ENCODE measurements around the gene HNF4A.

The HNF4A gene

DNA sequence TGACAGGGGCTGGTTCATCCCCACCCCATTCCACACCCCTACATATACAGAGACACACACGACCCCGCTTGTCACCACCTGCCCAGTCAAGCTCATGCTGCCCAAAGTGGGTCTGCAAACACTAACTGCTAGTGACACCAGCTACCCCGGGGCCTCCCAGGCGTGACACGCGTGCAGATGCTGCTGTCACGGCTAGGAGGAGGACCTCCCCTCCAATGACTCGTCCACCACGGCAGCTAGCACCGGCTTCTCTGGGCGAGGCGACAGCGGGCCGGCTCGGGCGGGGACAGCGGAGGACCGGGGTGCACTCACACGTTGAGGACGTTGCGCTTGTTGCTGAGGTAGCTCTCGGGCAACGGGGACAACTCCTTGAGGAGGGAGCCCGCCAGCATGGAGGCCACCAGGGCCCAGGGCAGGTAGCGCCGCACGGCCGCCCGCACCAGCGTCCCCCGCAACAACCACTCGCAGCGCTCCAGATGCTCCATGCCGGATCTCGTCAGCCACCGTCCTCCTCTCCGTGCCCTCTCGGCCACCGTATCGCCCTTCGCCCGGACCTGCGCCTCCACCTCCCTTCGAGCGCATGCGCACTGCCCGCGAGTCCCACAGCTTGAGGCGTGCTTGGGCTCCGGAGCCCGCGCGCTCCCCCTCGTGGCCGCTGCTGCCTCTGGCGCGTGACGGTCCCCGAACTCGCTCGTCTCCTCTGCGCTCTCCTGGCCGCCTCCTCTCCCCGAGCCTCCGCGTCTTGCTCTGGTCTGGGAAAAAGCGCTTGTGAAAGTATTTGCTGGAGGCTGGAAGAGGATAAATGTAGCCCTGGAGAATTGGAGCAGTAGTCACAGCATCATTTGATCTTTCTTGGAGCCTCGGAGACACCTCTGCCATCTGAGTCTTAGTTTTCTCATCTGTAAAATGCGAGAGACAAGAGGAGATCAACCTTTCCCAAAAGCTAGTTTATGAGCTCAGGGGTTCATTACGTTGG is 44.5 kb upstream of the HNF4A start, which contains the start of gene FITM2:
Gene FITM2, minus strand, starts transcription at position 539 of the 976 bp plus-strand sequence. Its CDS starts 54 bp downstream, at position 485.
- H3K4me1 ChIP-seq (ENCODE audit: control insufficient read depth in 2 of 2, insufficient read depth in 1 of 2, low read depth in 1 of 2, low read length in 2 of 2): peaks cover 4 to 7% of the 10 kb centered on the region in 2 donors
- peak within 1 kb of the TSS; percentile 99 for H3K23ac ChIP-seq (ENCODE audit: low read depth, low read length, poor library complexity)
- H3K79me1 ChIP-seq (ENCODE audit: low read depth, low read length): peaks cover 6% of the 10 kb centered on the region
- peak within 1 kb of the TSS; percentile 95 for H2AK5ac ChIP-seq (ENCODE audit: low read depth, low read length)
- no peak within 1 kb of the TSS for H3K27ac ChIP-seq (replicated peaks; ENCODE audit: low read length)
- H3K4ac ChIP-seq (ENCODE audit: low read length): peak within 1 kb of the TSS; percentile 53
- H2BK12ac ChIP-seq (ENCODE audit: low read length): no peak within 1 kb of the TSS
- H3K14ac ChIP-seq (ENCODE audit: low read length): peak within 1 kb of the TSS; percentile 100
- no peak within 1 kb of the TSS for H4K8ac ChIP-seq (ENCODE audit: low read depth, low read length)
- H4K91ac ChIP-seq (ENCODE audit: low read depth, low read length, poor library complexity): no peak within 1 kb of the TSS
- no peaks in the 10 kb centered on the region for H3K9me3 ChIP-seq (replicated peaks in 1 of 2; ENCODE audit: control insufficient read depth in 2 of 2, insufficient read depth in 1 of 2, low read depth in 1 of 2, low read length in 2 of 2)
- peak within 1 kb of the TSS; percentile 81 for H2BK120ac ChIP-seq (ENCODE audit: low read depth, low read length)
- H3K27me3 ChIP-seq (ENCODE audit: control insufficient read depth in 3 of 3, insufficient read depth in 3 of 3, low read depth in 1 of 3, low read length in 3 of 3): peaks cover 0 to 7% (median 5%) of the 10 kb centered on the region in 3 experiments
- no CpG with 5 or more reads among the region's 70 CpGs for WGBS, 2 donors (ENCODE audit: extremely low coverage in 2 of 2, insufficient read length in 2 of 2, insufficient replicate concordance in 1 of 2)
- peak within 1 kb of the TSS; percentile 97 for H3K9ac ChIP-seq (ENCODE audit: low read depth, low read length, poor library complexity)
- peak within 1 kb of the TSS; percentile 99 for H3K18ac ChIP-seq (ENCODE audit: low read length)
- peak within 1 kb of the TSS; percentile 99 for H3K4me2 ChIP-seq (ENCODE audit: insufficient read depth, low read length, poor library complexity, severe bottlenecking)
- H3K4me3 ChIP-seq (ENCODE audit: low read length in 2 of 2): peak within 1 kb of the TSS; percentile 75 to 91
- peak within 1 kb of the TSS; percentile 75 for H2BK5ac ChIP-seq (ENCODE audit: low read length)
- DNase-seq (ENCODE audit: low spot score): peak; percentile 97
- H3K36me3 ChIP-seq (replicated peaks in 1 of 2; ENCODE audit: control insufficient read depth in 2 of 2, insufficient read depth in 2 of 2, low read length in 2 of 2): no peaks in the 10 kb centered on the region
- peak within 1 kb of the TSS; percentile 81 for H2BK15ac ChIP-seq (ENCODE audit: low read length)
- H2AFZ ChIP-seq (ENCODE audit: low read length): peak within 1 kb of the TSS; percentile 97

DNA sequence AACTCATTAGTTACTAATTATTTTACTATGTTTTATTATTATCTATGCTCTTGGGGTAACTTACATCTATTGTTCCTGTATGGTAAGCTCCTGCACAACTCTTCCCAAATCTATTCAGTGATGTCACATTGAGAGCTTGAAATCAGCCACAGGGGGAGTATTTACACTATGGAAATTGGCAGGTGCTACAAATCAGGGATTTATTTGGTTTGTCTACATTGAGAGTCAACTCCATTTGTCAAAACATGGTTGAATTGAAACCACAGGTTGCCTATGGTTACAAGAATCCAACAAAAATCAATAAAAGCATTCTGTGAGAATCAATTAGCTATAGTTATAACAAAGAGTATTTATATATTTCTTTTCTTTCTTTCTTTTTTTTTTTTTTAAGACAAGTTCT is 40.6 kb upstream of the HNF4A start:
- Histone ChIP-seq H3K18ac (ENCODE audit: low read length) (no peak overlapping the region), H2BK15ac (ENCODE audit: low read length) (no peak overlapping the region), H2BK12ac (ENCODE audit: low read length) (no peak overlapping the region), H3K14ac (ENCODE audit: low read length) (no peak overlapping the region), H2AK5ac (ENCODE audit: low read depth, low read length) (no peak overlapping the region), H4K91ac (ENCODE audit: low read depth, low read length, poor library complexity) (no peak overlapping the region), H2AFZ (ENCODE audit: low read length) (no peak overlapping the region), H3K27ac (replicated peaks; ENCODE audit: low read length) (no peak overlapping the region), H3K9ac (ENCODE audit: low read depth, low read length, poor library complexity) (no peak overlapping the region), H3K27me3 (ENCODE audit: control insufficient read depth in 3 of 3, insufficient read depth in 3 of 3, low read depth in 1 of 3, low read length in 3 of 3) (peaks cover 0 to 7% (median 5%) of the 10 kb centered on the region in 3 experiments), H3K4ac (ENCODE audit: low read length) (no peak overlapping the region), H3K4me2 (ENCODE audit: insufficient read depth, low read length, poor library complexity, severe bottlenecking) (no peak overlapping the region), H2BK5ac (ENCODE audit: low read length) (no peak overlapping the region), H3K4me3 (ENCODE audit: low read length in 2 of 2) (no peak overlapping the region), H3K79me1 (ENCODE audit: low read depth, low read length) (peaks cover 6% of the 10 kb centered on the region), H2BK120ac (ENCODE audit: low read depth, low read length) (no peak overlapping the region), H3K4me1 (ENCODE audit: control insufficient read depth in 2 of 2, insufficient read depth in 1 of 2, low read depth in 1 of 2, low read length in 2 of 2) (peaks cover 4 to 7% of the 10 kb centered on the region in 2 donors), H4K8ac (ENCODE audit: low read depth, low read length) (no peak overlapping the region), H3K36me3 (replicated peaks in 1 of 2; ENCODE audit: control insufficient read depth in 2 of 2, insufficient read depth in 2 of 2, low read length in 2 of 2) (no peaks in the 10 kb centered on the region), H3K9me3 (replicated peaks in 1 of 2; ENCODE audit: control insufficient read depth in 2 of 2, insufficient read depth in 1 of 2, low read depth in 1 of 2, low read length in 2 of 2) (no peaks in the 10 kb centered on the region), H3K23ac (ENCODE audit: low read depth, low read length, poor library complexity) (no peak overlapping the region)
- no peak for DNase-seq (ENCODE audit: low spot score)

DNA sequence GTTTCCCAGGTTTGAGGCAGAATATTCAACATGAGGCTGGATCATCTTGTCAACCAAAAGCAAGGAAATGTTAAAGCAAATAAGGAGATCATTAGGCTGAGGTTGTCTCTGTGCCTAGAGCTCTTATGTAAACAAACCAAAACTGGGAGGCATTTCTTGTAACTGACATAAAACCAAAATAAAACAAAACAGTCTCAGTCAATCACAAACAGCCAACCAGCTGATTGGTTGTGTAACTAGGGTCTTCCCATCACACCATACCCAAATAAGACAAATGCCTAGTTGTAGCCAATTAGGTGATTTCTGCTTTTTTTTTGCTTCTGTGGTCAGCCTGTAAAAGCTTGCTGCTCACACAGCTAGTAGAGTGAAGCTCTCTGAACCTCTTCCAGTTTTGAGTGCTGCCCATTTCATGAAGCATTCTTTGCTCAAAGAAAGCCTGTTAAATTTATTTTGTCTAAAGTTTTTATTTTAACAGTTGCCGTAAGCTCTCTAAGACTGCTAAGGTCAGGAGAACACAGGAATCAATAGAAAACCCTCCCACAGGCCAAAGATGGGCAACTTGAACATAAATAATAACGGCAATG is 35.6 kb upstream of the HNF4A start:
- H3K9ac ChIP-seq (ENCODE audit: low read depth, low read length, poor library complexity): no peak overlapping the region
- H3K36me3 ChIP-seq (replicated peaks in 1 of 2; ENCODE audit: control insufficient read depth in 2 of 2, insufficient read depth in 2 of 2, low read length in 2 of 2): no peaks in the 10 kb centered on the region
- H3K9me3 ChIP-seq (replicated peaks in 1 of 2; ENCODE audit: control insufficient read depth in 2 of 2, insufficient read depth in 1 of 2, low read depth in 1 of 2, low read length in 2 of 2): no peaks in the 10 kb centered on the region
- no peak overlapping the region for H3K18ac ChIP-seq (ENCODE audit: low read length)
- no peak overlapping the region for H2AK5ac ChIP-seq (ENCODE audit: low read depth, low read length)
- H3K27me3 ChIP-seq (ENCODE audit: control insufficient read depth in 3 of 3, insufficient read depth in 3 of 3, low read depth in 1 of 3, low read length in 3 of 3): no peaks in the 10 kb centered on the region
- no peak overlapping the region for H4K8ac ChIP-seq (ENCODE audit: low read depth, low read length)
- no peak overlapping the region for H3K4me2 ChIP-seq (ENCODE audit: insufficient read depth, low read length, poor library complexity, severe bottlenecking)
- WGBS, 2 donors (ENCODE audit: extremely low coverage in 2 of 2, insufficient read length in 2 of 2, insufficient replicate concordance in 1 of 2): no CpG with 5 or more reads among the region's 2 CpGs
- H2BK120ac ChIP-seq (ENCODE audit: low read depth, low read length): no peak overlapping the region
- no peak overlapping the region for H2AFZ ChIP-seq (ENCODE audit: low read length)
- H3K79me1 ChIP-seq (ENCODE audit: low read depth, low read length): no peaks in the 10 kb centered on the region
- no peak overlapping the region for H3K4ac ChIP-seq (ENCODE audit: low read length)
- H3K4me3 ChIP-seq (ENCODE audit: low read length in 2 of 2): no peak overlapping the region
- peaks cover 3 to 6% of the 10 kb centered on the region in 2 donors for H3K4me1 ChIP-seq (ENCODE audit: control insufficient read depth in 2 of 2, insufficient read depth in 1 of 2, low read depth in 1 of 2, low read length in 2 of 2)
- H2BK5ac ChIP-seq (ENCODE audit: low read length): no peak overlapping the region
- no peak overlapping the region for H3K27ac ChIP-seq (replicated peaks; ENCODE audit: low read length)
- H2BK15ac ChIP-seq (ENCODE audit: low read length): no peak overlapping the region
- no peak for DNase-seq (ENCODE audit: low spot score)
- no peak overlapping the region for H4K91ac ChIP-seq (ENCODE audit: low read depth, low read length, poor library complexity)
- no peak overlapping the region for H3K14ac ChIP-seq (ENCODE audit: low read length)
- no peak overlapping the region for H2BK12ac ChIP-seq (ENCODE audit: low read length)
- H3K23ac ChIP-seq (ENCODE audit: low read depth, low read length, poor library complexity): no peak overlapping the region

DNA sequence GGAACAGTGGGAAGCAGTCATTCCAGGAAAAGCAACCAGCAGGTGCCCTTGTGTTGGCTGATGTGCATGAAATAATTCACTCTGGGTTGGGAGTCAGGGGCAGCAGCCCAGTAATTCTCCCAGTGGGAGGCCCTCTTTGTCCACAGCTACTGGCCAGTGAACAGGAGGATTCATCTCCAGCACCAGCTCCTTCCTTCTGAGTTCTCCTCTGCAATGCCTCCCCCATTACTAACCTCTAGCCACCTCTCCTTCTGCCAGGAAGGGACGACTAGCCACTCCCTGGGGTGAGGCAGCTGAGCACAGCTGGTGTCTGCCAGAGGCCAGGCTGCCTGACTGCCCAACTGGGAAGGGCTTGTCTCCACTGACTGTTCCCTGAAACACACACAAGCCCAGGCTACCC is 31.2 kb upstream of the HNF4A start:
- Histone ChIP-seq H3K27ac (replicated peaks; ENCODE audit: low read length) (no peak overlapping the region), H3K9ac (ENCODE audit: low read depth, low read length, poor library complexity) (no peak overlapping the region), H3K4ac (ENCODE audit: low read length) (no peak overlapping the region), H2AFZ (ENCODE audit: low read length) (no peak overlapping the region), H2AK5ac (ENCODE audit: low read depth, low read length) (no peak overlapping the region), H3K36me3 (replicated peaks in 1 of 2; ENCODE audit: control insufficient read depth in 2 of 2, insufficient read depth in 2 of 2, low read length in 2 of 2) (no peaks in the 10 kb centered on the region), H3K9me3 (replicated peaks in 1 of 2; ENCODE audit: control insufficient read depth in 2 of 2, insufficient read depth in 1 of 2, low read depth in 1 of 2, low read length in 2 of 2) (no peaks in the 10 kb centered on the region), H3K18ac (ENCODE audit: low read length) (peak overlapping the region; percentile 6), H2BK5ac (ENCODE audit: low read length) (no peak overlapping the region), H3K4me3 (ENCODE audit: low read length in 2 of 2) (peak overlapping the region in 1 of 2 donors; percentile 23), H4K91ac (ENCODE audit: low read depth, low read length, poor library complexity) (no peak overlapping the region), H3K14ac (ENCODE audit: low read length) (no peak overlapping the region), H3K23ac (ENCODE audit: low read depth, low read length, poor library complexity) (peak overlapping the region; percentile 38), H2BK120ac (ENCODE audit: low read depth, low read length) (no peak overlapping the region), H4K8ac (ENCODE audit: low read depth, low read length) (no peak overlapping the region), H2BK12ac (ENCODE audit: low read length) (peak overlapping the region; percentile 36), H2BK15ac (ENCODE audit: low read length) (no peak overlapping the region), H3K27me3 (ENCODE audit: control insufficient read depth in 3 of 3, insufficient read depth in 3 of 3, low read depth in 1 of 3, low read length in 3 of 3) (peaks cover 0 to 4% (median 0%) of the 10 kb centered on the region in 3 experiments), H3K4me1 (ENCODE audit: control insufficient read depth in 2 of 2, insufficient read depth in 1 of 2, low read depth in 1 of 2, low read length in 2 of 2) (peaks cover 6% of the 10 kb centered on the region in 2 donors), H3K79me1 (ENCODE audit: low read depth, low read length) (no peaks in the 10 kb centered on the region), H3K4me2 (ENCODE audit: insufficient read depth, low read length, poor library complexity, severe bottlenecking) (no peak overlapping the region)
- WGBS, 2 donors (ENCODE audit: extremely low coverage in 2 of 2, insufficient read length in 2 of 2, insufficient replicate concordance in 1 of 2): no CpG with 5 or more reads among the region's 1 CpG
- DNase-seq (ENCODE audit: low spot score): no peak

Data from neuronal stem cell (in vitro differentiated cells).